Measurements from ENCODE around the gene ZNG1C. TPM values are rescaled to one million over a fixed set of nuclear protein-coding genes. Genes with fewer than 3 reads are reported as not detected.

Gene ZNG1C
- polyA plus RNA-seq, 1 experiment = 8.1 TPM

Other genes with a start within 250 kb of the ZNG1C start
- gene FOXD4L3, start 60.9 kb downstream of the ZNG1C start, polyA plus RNA-seq (2011; rRNA removed) = not detected in 2 replicates
- gene PGM5, start 114.6 kb downstream of the ZNG1C start, polyA plus RNA-seq (2011; rRNA removed) = 8.7 and 10.1 TPM in 2 replicates